H1 (cell line): ENCODE measurements around the gene DNAJB5. TPM values are rescaled to one million over a fixed set of nuclear protein-coding genes. Genes with fewer than 3 reads are reported as not detected.
A peak's percentile ranks its signal among the peaks of the same experiment; 100 is the strongest.

Experiments
- CTCF ChIA-PET: fragments of 300-600 bp; sonication (Branson Sonifier 250); formaldehyde crosslinking; loops from one replicate; lab custom pipeline; 2021; ENCODE audit not compliant: partially characterized antibody; lab: Charles Lee
- POLR2A ChIA-PET: fragments of 300-600 bp; sonication (Branson Sonifier 250); formaldehyde crosslinking; loops from one replicate; lab custom pipeline; 2021; ENCODE audit warnings: inconsistent platforms; ENCODE audit not compliant: partially characterized antibody; lab: Charles Lee
- DNase-seq, 2 experiments: peaks; one replicate each; pipeline versions ENCODE4 v3.0.0 to v3.0.0-alpha.2; 2010 to 2022; ENCODE audit warnings: low spot score in 2 of 2, low read depth in 1 of 2, mixed read lengths in 1 of 2
- FAIRE-seq: peaks from 2 replicates; lab custom pipeline; 2011; peaks lifted over from hg19 to GRCh38; lab: Jason Lieb, UNC
- H2AFZ ChIP-seq: 2 replicates; pipeline ENCODE4 v1.8.1; 2012; ENCODE audit warnings: low read length, inconsistent platforms
- H2AK5ac ChIP-seq: 2 replicates; pipeline ENCODE4 v1.6.1; 2013; ENCODE audit warnings: low read depth, low read length
- H2BK120ac ChIP-seq: replicated peaks from 2 replicates; pipeline ENCODE3; 2013; ENCODE audit warnings: low read depth, low read length, inconsistent platforms
- H2BK12ac ChIP-seq: 2 replicates; pipeline ENCODE4 v1.6.1; 2013; ENCODE audit warnings: low read depth, low read length
- H2BK15ac ChIP-seq: 2 replicates; pipeline ENCODE4 v1.6.1; 2013; ENCODE audit warnings: low read length
- H2BK20ac ChIP-seq: 2 replicates; pipeline ENCODE4 v1.6.1; 2013; ENCODE audit warnings: low read length
- H2BK5ac ChIP-seq: 2 replicates; pipeline ENCODE4 v1.6.1; 2013; ENCODE audit warnings: low read depth, low read length
- H3K14ac ChIP-seq: 2 replicates; pipeline ENCODE4 v1.6.1; 2013; ENCODE audit warnings: inconsistent platforms; ENCODE audit not compliant: insufficient read length
- H3K18ac ChIP-seq: 2 replicates; pipeline ENCODE4 v1.6.1; 2013; ENCODE audit warnings: low read length; ENCODE audit errors: extremely low read depth
- H3K23ac ChIP-seq: 2 replicates; pipeline ENCODE4 v1.6.1; 2013; ENCODE audit warnings: inconsistent platforms; ENCODE audit not compliant: insufficient read length
- H3K23me2 ChIP-seq: 2 replicates; pipeline ENCODE4 v1.6.1; 2013; ENCODE audit warnings: low read depth, low read length
- H3K27ac ChIP-seq: 2 replicates; pipeline ENCODE4 v1.6.1; 2011; ENCODE audit warnings: low read depth, low read length, inconsistent platforms
- H3K27me3 ChIP-seq, 4 experiments: replicated peaks in 1 of 4; 1 replicate in 1 of 4; 2 replicates in 3 of 4; pipeline versions ENCODE4 v1.6.1 to v1.8.1; 2011 to 2013; ENCODE audit warnings: low read length in 3 of 4, mild to moderate bottlenecking in 3 of 4, inconsistent platforms in 2 of 4, mixed read lengths in 2 of 4, moderate library complexity in 1 of 4; ENCODE audit not compliant: control insufficient read depth in 3 of 4, insufficient read depth in 3 of 4; ENCODE audit errors: extremely low read depth in 1 of 4
- H3K36me3 ChIP-seq, 4 experiments: 2 replicates each; pipeline versions ENCODE4 v1.6.1 to v1.8.1; 2011 to 2013; ENCODE audit warnings: mild to moderate bottlenecking in 4 of 4, low read length in 3 of 4, moderate library complexity in 2 of 4, control low read depth in 1 of 4, inconsistent platforms in 1 of 4; ENCODE audit not compliant: insufficient read depth in 4 of 4, control insufficient read depth in 2 of 4
- H3K4ac ChIP-seq: replicated peaks from 2 replicates; pipeline ENCODE3; 2013; ENCODE audit warnings: low read length, low read depth, mixed read lengths, inconsistent platforms; ENCODE audit not compliant: insufficient read length
- H3K4me1 ChIP-seq, 4 experiments: replicated peaks in 1 of 4; 1 replicate in 1 of 4; 2 replicates in 3 of 4; pipeline versions ENCODE4 v1.6.1 to v1.8.1; 2011 to 2013; ENCODE audit warnings: low read length in 3 of 4, inconsistent platforms in 2 of 4, mixed read lengths in 1 of 4; ENCODE audit not compliant: insufficient read depth in 4 of 4, control insufficient read depth in 3 of 4
- H3K4me2 ChIP-seq, 2 experiments: 2 replicates each; pipeline versions ENCODE4 v1.6.1 to v1.8.1; 2011 to 2013; ENCODE audit warnings: low read depth in 2 of 2, low read length in 2 of 2, control low read depth in 1 of 2, inconsistent platforms in 1 of 2, mild to moderate bottlenecking in 1 of 2; ENCODE audit not compliant: insufficient read depth in 1 of 2
- H3K4me3 ChIP-seq, 4 experiments: fragments of 200-600, 300-600 bp in 1 of 4; sonication (generic), shearing (Covaris generic), sonication (Bioruptor Twin) in 1 of 4; 2 replicates each; pipeline versions ENCODE4 v1.5.1 to v1.8.1; 2011 to 2016; ENCODE audit warnings: low read length in 4 of 4, low read depth in 3 of 4, control low read depth in 2 of 4, inconsistent platforms in 2 of 4, mild to moderate bottlenecking in 2 of 4, mixed read lengths in 1 of 4, moderate library complexity in 1 of 4; ENCODE audit not compliant: insufficient read depth in 2 of 4; ENCODE audit errors: extremely low read depth in 1 of 4
- H3K56ac ChIP-seq: replicated peaks from 2 replicates; pipeline ENCODE3; 2013; ENCODE audit warnings: low read depth, mild to moderate bottlenecking, mixed read lengths, low read length, inconsistent platforms; ENCODE audit not compliant: insufficient read length
- H3K79me1 ChIP-seq: 2 replicates; pipeline ENCODE4 v1.6.1; 2013; ENCODE audit warnings: low read depth, low read length, control low read depth
- H3K79me2 ChIP-seq, 2 experiments: 2 replicates each; pipeline versions ENCODE4 v1.6.1 to v1.8.1; 2012 to 2013; ENCODE audit warnings: low read length in 2 of 2, mild to moderate bottlenecking in 2 of 2, inconsistent platforms in 1 of 2; ENCODE audit not compliant: insufficient read depth in 2 of 2, control insufficient read depth in 1 of 2
- H3K9ac ChIP-seq, 4 experiments: replicated peaks in 1 of 4; 1 replicate in 1 of 4; 2 replicates in 3 of 4; pipeline versions ENCODE4 v1.6.1 to v1.8.1; 2011 to 2013; ENCODE audit warnings: low read depth in 3 of 4, low read length in 3 of 4, control low read depth in 2 of 4, mild to moderate bottlenecking in 2 of 4, moderate library complexity in 2 of 4, inconsistent platforms in 1 of 4; ENCODE audit errors: extremely low read depth in 1 of 4
- H3K9me3 ChIP-seq, 2 experiments: 2 replicates each; pipeline versions ENCODE4 v1.6.1 to v1.8.1; 2012 to 2013; ENCODE audit warnings: mild to moderate bottlenecking in 2 of 2, moderate library complexity in 2 of 2, control low read depth in 1 of 2, inconsistent platforms in 1 of 2, low read depth in 1 of 2, low read length in 1 of 2, mixed read lengths in 1 of 2; ENCODE audit not compliant: insufficient read depth in 2 of 2
- H4K20me1 ChIP-seq, 2 experiments: replicated peaks in 1 of 2; 2 replicates each; pipeline versions ENCODE3 to v1.8.1; 2011 to 2013; ENCODE audit warnings: inconsistent platforms in 2 of 2, low read length in 2 of 2, mild to moderate bottlenecking in 1 of 2; ENCODE audit not compliant: insufficient read depth in 2 of 2, control insufficient read depth in 1 of 2
- H4K5ac ChIP-seq: 2 replicates; pipeline ENCODE4 v1.6.1; 2013; ENCODE audit warnings: low read length, low read depth, mixed read lengths, inconsistent platforms; ENCODE audit not compliant: insufficient read length
- H4K8ac ChIP-seq: 2 replicates; pipeline ENCODE4 v1.8.0; 2013; ENCODE audit warnings: mild to moderate bottlenecking, moderate library complexity, low read length, inconsistent platforms; ENCODE audit not compliant: insufficient read depth; ENCODE audit errors: extremely low read depth
- H4K91ac ChIP-seq: replicated peaks from 2 replicates; pipeline ENCODE3; 2013; ENCODE audit warnings: low read length, mixed read lengths, inconsistent platforms; ENCODE audit not compliant: insufficient read length
- CHD2 ChIP-seq: IDR thresholded peaks from 2 replicates; pipeline ENCODE4 v1.6.1; 2012; ENCODE audit warnings: low read length, improper control_type of control experiment
- GTF2F1 ChIP-seq: IDR thresholded peaks from 2 replicates; pipeline ENCODE4 v1.6.1; 2012; ENCODE audit warnings: low read depth, low read length, improper control_type of control experiment, borderline replicate concordance
- HDAC2 ChIP-seq, 2 experiments: fragments of 300-600 bp in 1 of 2; sonication (generic) in 1 of 2; IDR thresholded peaks; 2 replicates each; pipeline ENCODE4 v1.6.1; 2011 to 2012; ENCODE audit warnings: low read depth in 2 of 2, low read length in 2 of 2, mild to moderate bottlenecking in 2 of 2, moderate library complexity in 2 of 2, borderline replicate concordance in 1 of 2, inconsistent platforms in 1 of 2
- JUN ChIP-seq: IDR thresholded peaks from 2 replicates; pipeline ENCODE4 v1.6.1; 2011; ENCODE audit warnings: low read depth, mild to moderate bottlenecking, improper control_type of control experiment, low read length
- JUND ChIP-seq: IDR thresholded peaks from 2 replicates; pipeline ENCODE4 v1.6.1; 2011; ENCODE audit warnings: mild to moderate bottlenecking, improper control_type of control experiment, low read length
- KDM1A ChIP-seq: fragments of 200-600, 300-600 bp; sonication (generic); IDR thresholded peaks from 2 replicates; pipeline ENCODE4 v1.7.1; 2016; ENCODE audit warnings: mild to moderate bottlenecking, low read length, borderline replicate concordance
- MAFK ChIP-seq: IDR thresholded peaks from 2 replicates; pipeline ENCODE4 v1.6.1; 2012; ENCODE audit warnings: low read depth, mild to moderate bottlenecking, improper control_type of control experiment, low read length
- NRF1 ChIP-seq: IDR thresholded peaks from 2 replicates; pipeline ENCODE4 v1.6.1; 2011; ENCODE audit warnings: mild to moderate bottlenecking, low read depth, low read length, improper control_type of control experiment
- POLR2A ChIP-seq, 2 experiments: IDR thresholded peaks; 1 replicate in 1 of 2; 2 replicates in 1 of 2; pipeline ENCODE4 v1.6.1; 2011; ENCODE audit warnings: low read depth in 2 of 2, low read length in 2 of 2, mild to moderate bottlenecking in 2 of 2; ENCODE audit errors: control extremely low read depth in 1 of 2
- SP1 ChIP-seq: IDR thresholded peaks from 2 replicates; pipeline ENCODE4 v1.6.1; 2011; ENCODE audit warnings: low read depth, low read length
- TCF12 ChIP-seq: IDR thresholded peaks from 2 replicates; pipeline ENCODE4 v1.6.1; 2011; ENCODE audit warnings: low read depth, mild to moderate bottlenecking, low read length
- TEAD4 ChIP-seq: IDR thresholded peaks from 2 replicates; pipeline ENCODE4 v1.6.1; 2012; ENCODE audit warnings: low read depth, low read length, inconsistent platforms, mixed read lengths
- USF2 ChIP-seq: IDR thresholded peaks from 2 replicates; pipeline ENCODE4 v1.6.1; 2011; ENCODE audit warnings: low read length, improper control_type of control experiment
- WGBS, 2 experiments: shearing (Covaris generic) in 1 of 2; methylation state at CpG; one replicate each; pipeline versions ENCODE4 v1.1.6 to v1.1.7; 2013 to 2015; ENCODE audit warnings: low lambda C conversion rate in 2 of 2, mixed read lengths in 2 of 2, inconsistent platforms in 1 of 2, low coverage in 1 of 2, missing lambda C conversion rate in 1 of 2; ENCODE audit not compliant: insufficient replicate concordance in 2 of 2, insufficient coverage in 1 of 2, insufficient read length in 1 of 2; ENCODE audit errors: extremely low coverage in 1 of 2, missing lambda C conversion rate in 1 of 2; 5-methylcytosine and 5-hydroxymethylcytosine counted together
- polyA plus RNA-seq, 7 experiments: library from polyadenylated mRNA; depleted of rRNA in 3 of 7; stranded (reverse) in 5 of 7; unstranded in 2 of 7; fragments of >200 nt in 5 of 7; fragments of 200-250 nt in 2 of 7; gene quantifications; 1 replicate in 5 of 7; 2 replicates in 1 of 7; 4 replicates in 1 of 7; pipeline versions ENCODE4 v1.2.1 to v1.2.3, GENCODE V29; 2011 to 2013; ENCODE audit warnings: missing spikeins in 2 of 7, mixed read lengths in 2 of 7
- total RNA-seq: library from RNA; stranded (reverse); fragmentation: NEBNext Ultra II Directional; extraction: Animal tissue kit (Norgen Biotek cat#: 25700); gene quantifications from 2 replicates; pipeline ENCODE4 v1.2.1, GENCODE V29; 2021

Gene DNAJB5
- total and polyA plus RNA-seq, 2 of the 8 experiments (the other 6 are each of a cell fraction or from before 2014, with no cell fraction given): 25.0 to 34.1 TPM

- H3K4me1 ChIP-seq: peaks cover 0 to 10% (median 3%) of the 10 kb centered on the region in 4 experiments; a peak in 3 of 7 replicates
- peaks cover 16 to 18% of the 10 kb centered on the region in 2 experiments for H3K9me3 ChIP-seq
- no peaks in the 10 kb centered on the region for H3K79me1 ChIP-seq
- peaks cover 1% of the 10 kb centered on the region; the same call in 1 of the 2 replicates for H3K23me2 ChIP-seq
- no peak overlapping the region for H4K5ac ChIP-seq
- H3K4me2 ChIP-seq: peak overlapping the region; percentile 0 to 1; a peak in 2 of 4 replicates
- no peak overlapping the region for H3K56ac ChIP-seq
- H4K8ac ChIP-seq: no peak overlapping the region
- 60% methylated on average over 3 of the region's 3 CpGs; no CpG with 5 or more reads in 1 of the 2 experiments for WGBS, 2 experiments
- no peak overlapping the region for H2AK5ac ChIP-seq
- peak overlapping the region; percentile 44; the same call in 1 of the 2 replicates for H3K27ac ChIP-seq
- no peaks in the 10 kb centered on the region for H3K27me3 ChIP-seq
- H3K9ac ChIP-seq: no peak overlapping the region
- no peak overlapping the region for H3K18ac ChIP-seq
- H3K36me3 ChIP-seq: peaks cover 0 to 3% (median 0%) of the 10 kb centered on the region in 4 experiments; a peak in 1 of 8 replicates
- no peak overlapping the region for H2BK5ac ChIP-seq
- H2BK120ac ChIP-seq: no peak overlapping the region
- H4K20me1 ChIP-seq: no peaks in the 10 kb centered on the region
- H3K14ac ChIP-seq: no peak overlapping the region
- POLR2A ChIA-PET: interaction anchor here (0.9 to 1.8 kb wide), 6 partner anchors 16 to 76 kb away, joined by 3 to 5 read pairs (median 4); partner anchors contain the start of genes FANCG and STOML2
- H2BK12ac ChIP-seq: no peak overlapping the region
- H3K4ac ChIP-seq: no peak overlapping the region
- no peaks in the 10 kb centered on the region for H3K79me2 ChIP-seq
- no peak overlapping the region for H2BK20ac ChIP-seq
- DNase-seq (no peak), FAIRE-seq (no peak)
- H4K91ac ChIP-seq: peak overlapping the region; percentile 2
- CTCF ChIA-PET: interaction anchor here (0.8 to 3.0 kb wide), 12 partner anchors 9 to 426 kb away, joined by 3 to 14 read pairs (median 6); no protein-coding TSS in a partner anchor
- TF ChIP-seq JUND: no peak
- no peak for TF ChIP-seq TCF12
- no peak for TF ChIP-seq CHD2
- TF ChIP-seq MAFK: no peak
- TF ChIP-seq TEAD4: no peak
- no peak for TF ChIP-seq SP1
- no peak for TF ChIP-seq HDAC2 (IDR thresholded peaks at IDR 0.05; ENCODE audit: borderline replicate concordance in 1 of 2, low read depth in 2 of 2, low read length in 2 of 2)
- TF ChIP-seq POLR2A (IDR thresholded peaks at IDR 0.05; ENCODE audit: control extremely low read depth in 1 of 2, low read depth in 2 of 2, low read length in 2 of 2): no peak
- no peak for TF ChIP-seq GTF2F1
- TF ChIP-seq USF2: no peak
- TF ChIP-seq KDM1A: no peak
- no peak for TF ChIP-seq NRF1
- no peak for TF ChIP-seq JUN
- no peak overlapping the region for H3K23ac ChIP-seq
- no peak overlapping the region for H2BK15ac ChIP-seq
- H3K4me3 ChIP-seq: no peak overlapping the region
- no peak overlapping the region for H2AFZ ChIP-seq
These were observed 37.1 kb downstream of the DNAJB5 start for GRCh38 chr9:35026671-35027070.
